ENCODE measurements around the gene TBC1D1. TPM values are rescaled to one million over a fixed set of nuclear protein-coding genes. Genes with fewer than 3 reads are reported as not detected.
A peak's percentile ranks its signal among the peaks of the same experiment; 100 is the strongest.

The TBC1D1 gene
- total RNA-seq, 2 experiments from 2014 or later, result 40.7 to 46.5 TPM

GRCh38 chr4:37948542-37948941, 57.7 kb downstream of the TBC1D1 start:
- Mint-ChIP-seq H3K9me3 (no peaks in the 10 kb centered on the region), H3K27ac (peak overlapping the region; percentile 2), H3K36me3 (ENCODE audit: low read depth) (peaks cover 32% of the 10 kb centered on the region), H3K27me3 (no peaks in the 10 kb centered on the region), H3K4me1 (ENCODE audit: low read depth) (peaks cover 30% of the 10 kb centered on the region), H3K4me3 (no peak overlapping the region)
- Histone ChIP-seq H3K27me3 (ENCODE audit: control insufficient read depth in 1 of 2, insufficient read depth in 2 of 2, low read length in 2 of 2) (no peaks in the 10 kb centered on the region), H3K4me3 (ENCODE audit: low read length) (no peak overlapping the region), H3K27ac (ENCODE audit: low read depth in 1 of 2, low read length in 2 of 2) (no peak overlapping the region), H3K36me3 (ENCODE audit: insufficient read depth, low read length) (peaks cover 3% of the 10 kb centered on the region), H3K9me3 (ENCODE audit: control insufficient read depth in 1 of 2, insufficient read depth in 1 of 2, low read length in 2 of 2) (no peaks in the 10 kb centered on the region), H3K4me1 (ENCODE audit: insufficient read depth, low read length) (peaks cover 4% of the 10 kb centered on the region)
- intact Hi-C loops (cut with DNase I, micrococcal nuclease), result no loop called here
- ChIA-PET POLR2A (interaction anchor here (0.6 kb wide), 1 partner anchor 21 kb away, joined by 3 read pairs; no protein-coding TSS in a partner anchor), CTCF (no interaction called here)
- no peak for ATAC-seq (ENCODE audit: poor library complexity)
- peak in 1 of 14 experiments; percentile 10 for DNase-seq
- TF ChIP-seq CTCF (IDR thresholded peaks at IDR 0.05), result no peak

- H3K4me1 Mint-ChIP-seq (ENCODE audit: low read depth), result peaks cover 36% of the 10 kb centered on the region
- no peaks in the 10 kb centered on the region for H3K27me3 Mint-ChIP-seq
- Histone ChIP-seq H3K9me3 (ENCODE audit: control insufficient read depth in 1 of 2, insufficient read depth in 1 of 2, low read length in 2 of 2) (no peaks in the 10 kb centered on the region), H3K36me3 (ENCODE audit: insufficient read depth, low read length) (peaks cover 3% of the 10 kb centered on the region), H3K4me3 (ENCODE audit: low read length) (no peak overlapping the region), H3K27me3 (ENCODE audit: control insufficient read depth in 1 of 2, insufficient read depth in 2 of 2, low read length in 2 of 2) (no peaks in the 10 kb centered on the region), H3K4me1 (ENCODE audit: insufficient read depth, low read length) (peaks cover 4% of the 10 kb centered on the region), H3K27ac (ENCODE audit: low read depth in 1 of 2, low read length in 2 of 2) (no peak overlapping the region)
- ChIA-PET POLR2A (no interaction called here), CTCF (no interaction called here)
- ATAC-seq (ENCODE audit: poor library complexity) (no peak), DNase-seq (no peak)
- intact Hi-C loops (cut with DNase I, micrococcal nuclease), result no loop called here
- no peaks in the 10 kb centered on the region for H3K9me3 Mint-ChIP-seq
- TF ChIP-seq CTCF (IDR thresholded peaks at IDR 0.05), result no peak
- peaks cover 32% of the 10 kb centered on the region for H3K36me3 Mint-ChIP-seq (ENCODE audit: low read depth)
- H3K4me3 Mint-ChIP-seq, result no peak overlapping the region
- no peak overlapping the region for H3K27ac Mint-ChIP-seq
These were observed 58.9 kb downstream of the TBC1D1 start for GRCh38 chr4:37949636-37950426.

- peaks cover 27% of the 10 kb centered on the region for H3K36me3 Mint-ChIP-seq (ENCODE audit: low read depth)
These were observed 60.8 kb downstream of the TBC1D1 start for GRCh38 chr4:37951461-37952352.

More at GRCh38 chr4:37951461-37952352, 60.8 kb downstream of the TBC1D1 start:
- H3K4me1 ChIP-seq (ENCODE audit: insufficient read depth, low read length), result no peaks in the 10 kb centered on the region
- H3K4me3 ChIP-seq (ENCODE audit: low read length), result no peak overlapping the region
- no peak for ATAC-seq (ENCODE audit: poor library complexity)
- no peaks in the 10 kb centered on the region for H3K9me3 Mint-ChIP-seq
- H3K27me3 Mint-ChIP-seq, result no peaks in the 10 kb centered on the region
- H3K4me1 Mint-ChIP-seq (ENCODE audit: low read depth), result peaks cover 34% of the 10 kb centered on the region
- intact Hi-C loops (cut with DNase I, micrococcal nuclease), result no loop called here
- no peak for TF ChIP-seq CTCF (IDR thresholded peaks at IDR 0.05)
- peaks cover 3% of the 10 kb centered on the region for H3K36me3 ChIP-seq (ENCODE audit: insufficient read depth, low read length)
- H3K9me3 ChIP-seq (ENCODE audit: control insufficient read depth in 1 of 2, insufficient read depth in 1 of 2, low read length in 2 of 2), result no peaks in the 10 kb centered on the region
- H3K27me3 ChIP-seq (ENCODE audit: control insufficient read depth in 1 of 2, insufficient read depth in 2 of 2, low read length in 2 of 2), result no peaks in the 10 kb centered on the region
- ChIA-PET CTCF (no interaction called here), POLR2A (no interaction called here)
- no peak overlapping the region for H3K4me3 Mint-ChIP-seq
- H3K27ac ChIP-seq (ENCODE audit: low read depth in 1 of 2, low read length in 2 of 2), result no peak overlapping the region
- no peak overlapping the region for H3K27ac Mint-ChIP-seq
- no peak for DNase-seq

All from CD4-positive, alpha-beta T cell (primary cell).